CD4-positive, alpha-beta T cell treated with Interferon gamma for 1 hour (primary cell): ENCODE measurements around the gene AHDC1.

Source experiments
- DNase-seq: peaks from one replicate; pipeline ENCODE4 v3.0.0-alpha.2; 2020

The AHDC1 gene

GRCh38 chr1:27614043-27614624 lies 10.2 kb upstream of the AHDC1 start:
- DNase-seq = no peak

- DNase-seq = no peak
Measured at GRCh38 chr1:27612718-27613117, 8.8 kb upstream of the AHDC1 start.

- no peak for DNase-seq
Measured at GRCh38 chr1:27611450-27611849, 7.5 kb upstream of the AHDC1 start.

GRCh38 chr1:27609618-27610240 lies 5.8 kb upstream of the AHDC1 start:
- no peak for DNase-seq

- no peak for DNase-seq
Measured at GRCh38 chr1:27609210-27609555, 5.2 kb upstream of the AHDC1 start.

- no peak for DNase-seq
Measured at GRCh38 chr1:27607239-27607804, 3.4 kb upstream of the AHDC1 start.

- no peak for DNase-seq
Measured at GRCh38 chr1:27606708-27607238, 2.8 kb upstream of the AHDC1 start.

GRCh38 chr1:27605796-27606707 lies 2.1 kb upstream of the AHDC1 start:
- peak; percentile 60 for DNase-seq

- DNase-seq = no peak
Measured at GRCh38 chr1:27605300-27605766, 1.4 kb upstream of the AHDC1 start.

- no peak for DNase-seq
Measured at GRCh38 chr1:27604579-27605299, 795 bp upstream of the AHDC1 start.

GRCh38 chr1:27603309-27603680 lies 649 bp downstream of the AHDC1 start:
- no peak for DNase-seq

- no peak for DNase-seq
Measured at GRCh38 chr1:27602462-27603308, 1.3 kb downstream of the AHDC1 start.

- DNase-seq = no peak
Measured at GRCh38 chr1:27601771-27602461, 2.0 kb downstream of the AHDC1 start.

- DNase-seq = no peak
Measured at GRCh38 chr1:27601321-27601770, 2.6 kb downstream of the AHDC1 start.

- DNase-seq = no peak
Measured at GRCh38 chr1:27600498-27601175, 3.3 kb downstream of the AHDC1 start.

- no peak for DNase-seq
Measured at GRCh38 chr1:27599605-27600497, 4.1 kb downstream of the AHDC1 start.

GRCh38 chr1:27598902-27599528 lies 4.9 kb downstream of the AHDC1 start:
- no peak for DNase-seq

GRCh38 chr1:27598295-27598687 lies 5.7 kb downstream of the AHDC1 start:
- no peak for DNase-seq
